SKM-1 (cell line): ENCODE measurements around the gene NDUFA5.
A peak's percentile ranks its signal among the peaks of the same experiment; 100 is the strongest.
"Not testable (repeated sequence)": the region's sequence is repeated elsewhere in the genome, so short reads cannot be mapped to it uniquely, and the experiment has no call there.

Source experiments
- DNase-seq: peaks from one replicate; lab custom pipeline; 2025; ENCODE audit not compliant: unreplicated experiment; lab: John Stamatoyannopoulos, UW

The NDUFA5 gene

GRCh38 chr7:123558289-123558874 is 764 bp upstream of the NDUFA5 start:
- no peak for DNase-seq

DNA sequence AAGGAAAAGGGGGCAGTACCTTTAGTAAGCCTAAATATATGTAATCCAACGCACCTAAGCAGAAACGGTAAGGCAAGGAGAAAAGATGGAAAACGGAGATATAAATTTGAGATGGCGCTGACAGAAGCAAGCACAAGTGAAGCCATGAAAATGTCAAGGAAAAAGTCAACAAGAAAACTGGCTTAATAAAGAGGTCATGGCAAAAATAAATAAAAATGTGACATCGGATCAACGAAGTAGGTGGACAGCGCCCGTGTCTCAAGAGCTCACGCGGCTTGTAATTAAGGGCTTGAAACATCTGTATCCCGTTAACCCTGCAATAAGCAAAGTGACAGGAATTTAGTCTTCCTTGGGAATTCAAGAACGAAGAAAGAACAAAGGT is 611 bp downstream of the NDUFA5 start:
- DNase-seq = no peak

DNA sequence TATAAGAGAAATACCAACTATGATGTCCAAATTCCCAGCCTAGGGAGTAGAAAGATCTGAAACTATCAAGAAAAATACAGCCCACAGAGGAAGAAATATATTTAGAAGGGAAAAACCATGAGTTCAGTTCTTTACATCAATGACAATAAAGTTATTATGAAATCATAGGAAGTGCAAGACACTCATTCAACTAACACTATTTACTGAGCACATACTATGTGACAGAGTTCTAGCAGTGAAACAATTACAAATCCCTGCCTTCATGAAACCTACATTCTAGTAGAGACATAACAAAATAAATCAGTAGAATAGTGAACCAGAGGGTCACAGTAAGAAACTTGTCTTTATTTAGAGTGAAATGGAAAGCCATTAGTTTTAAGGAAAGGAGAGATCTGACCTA is 2.1 kb downstream of the NDUFA5 start:
- no peak for DNase-seq

DNA sequence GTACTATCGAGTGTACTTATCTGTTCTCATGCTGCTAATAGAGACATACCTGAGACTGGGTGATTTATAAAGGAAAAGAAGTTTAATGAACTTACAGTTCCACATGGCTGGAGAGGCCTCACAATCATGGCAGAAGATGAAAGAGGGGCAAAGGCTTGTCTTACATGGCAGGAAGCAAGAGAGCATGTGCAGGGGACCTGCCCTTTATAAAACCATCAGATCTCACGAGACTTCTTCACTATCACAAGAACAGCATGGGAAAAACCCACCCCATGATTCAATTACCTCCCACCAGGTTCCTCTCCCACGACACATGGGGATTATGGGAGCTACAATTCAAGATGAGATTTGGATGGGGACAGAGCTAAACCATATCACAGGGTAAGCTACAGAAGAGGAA is 4.5 kb downstream of the NDUFA5 start:
- DNase-seq = no peak

DNA sequence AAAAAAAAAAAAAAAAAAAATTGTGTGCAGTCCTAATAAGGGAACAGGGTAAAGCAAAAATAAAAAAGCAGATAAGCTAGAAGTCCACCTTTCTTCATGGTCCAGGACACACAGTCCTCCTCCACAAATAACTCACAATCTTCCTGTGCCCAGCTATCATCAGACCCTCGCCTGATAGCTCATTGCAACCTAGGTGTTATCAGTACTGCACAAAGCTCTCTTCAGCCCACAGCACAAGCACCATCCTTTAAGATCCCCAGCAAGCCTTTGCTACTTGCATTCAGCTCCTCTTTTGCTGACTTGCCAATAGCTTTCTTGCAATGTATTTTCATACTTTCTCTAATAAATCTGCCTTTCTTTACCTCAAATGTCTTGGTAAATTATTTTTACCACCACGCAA is 5.0 kb downstream of the NDUFA5 start:
- no peak for DNase-seq

DNA sequence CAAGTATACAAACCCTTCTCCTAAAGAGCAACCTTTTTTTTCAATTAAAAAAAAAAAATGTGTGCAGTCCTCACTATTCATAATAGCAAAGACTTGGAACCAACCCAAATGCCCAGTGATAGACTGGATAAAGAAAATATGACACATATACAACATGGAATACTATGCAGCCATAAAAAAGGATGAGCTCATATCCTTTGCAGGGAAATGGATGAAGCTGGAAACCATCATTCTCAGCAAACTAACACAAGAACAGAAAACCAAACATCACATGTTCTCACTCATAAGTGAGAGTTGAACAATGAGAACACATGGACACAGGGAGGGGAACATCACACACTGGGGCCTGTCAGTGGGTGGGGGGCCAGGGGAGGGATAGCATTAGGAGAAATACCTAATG is 5.5 kb downstream of the NDUFA5 start:
- DNase-seq = not testable (repeated sequence)

DNA sequence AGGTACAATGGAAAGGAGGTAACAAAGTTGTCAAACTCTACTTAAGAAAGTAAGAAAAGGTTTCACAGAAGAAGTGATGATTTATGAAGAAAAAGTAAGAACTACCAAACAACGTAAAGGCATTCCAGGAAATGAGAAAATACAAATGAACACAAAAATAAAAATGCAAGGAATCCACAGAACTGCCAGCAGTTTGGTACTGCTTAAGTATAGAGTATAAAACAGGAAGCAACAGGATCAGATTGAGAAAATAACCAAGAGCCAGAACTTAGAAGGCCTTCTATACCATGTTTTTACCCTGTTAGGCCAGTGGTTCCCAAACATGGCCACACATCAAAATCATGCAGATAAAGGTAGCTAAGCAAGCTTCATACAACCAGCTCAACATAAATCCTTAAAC is 9.2 kb downstream of the NDUFA5 start:
- no peak for DNase-seq

- no peak for DNase-seq
These were observed 17.7 kb downstream of the NDUFA5 start for GRCh38 chr7:123539871-123540270.

DNA sequence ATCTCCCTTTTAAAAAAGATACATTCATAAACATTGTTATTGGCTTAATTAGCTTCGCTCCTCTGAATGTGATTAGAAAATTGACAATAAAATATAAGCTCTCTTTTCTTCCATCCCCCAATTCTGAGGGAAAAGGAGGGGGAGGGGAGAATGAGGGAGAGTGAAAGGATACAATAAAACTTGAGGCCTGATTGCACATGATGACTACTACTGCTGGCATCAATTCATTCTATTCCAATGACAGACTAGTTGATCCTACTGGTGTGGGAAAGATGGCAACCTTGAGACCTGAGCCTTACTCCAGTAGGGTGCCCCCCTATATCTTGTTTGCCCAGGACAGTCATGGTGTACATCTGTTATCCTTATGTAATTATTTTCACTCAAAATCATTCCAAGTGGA is 18.7 kb downstream of the NDUFA5 start:
- no peak for DNase-seq

DNA sequence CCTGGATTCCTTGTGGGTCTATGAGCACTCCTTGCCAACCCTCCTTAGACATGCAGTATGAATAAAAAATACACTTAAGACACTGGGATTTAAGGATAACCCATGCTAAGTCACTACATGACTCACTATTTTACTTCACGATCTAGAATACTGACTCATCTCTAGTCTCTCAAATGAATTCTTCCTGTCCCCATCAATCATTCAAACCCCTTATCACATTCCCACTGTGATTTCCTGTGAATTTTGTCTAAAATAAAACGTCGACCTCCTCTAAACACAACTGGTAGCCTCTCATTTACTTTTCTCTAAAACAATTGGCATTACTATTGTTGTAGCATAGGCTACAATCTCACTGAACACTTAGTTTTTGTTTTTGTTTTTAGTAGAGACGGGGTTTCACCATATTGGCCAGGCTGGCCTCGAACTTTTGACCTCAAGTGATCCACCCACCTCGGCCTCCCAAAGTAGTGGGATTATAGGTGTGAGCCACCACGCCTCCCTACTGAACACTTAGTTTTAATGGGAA is 19.4 kb downstream of the NDUFA5 start:
- no peak for DNase-seq

DNA sequence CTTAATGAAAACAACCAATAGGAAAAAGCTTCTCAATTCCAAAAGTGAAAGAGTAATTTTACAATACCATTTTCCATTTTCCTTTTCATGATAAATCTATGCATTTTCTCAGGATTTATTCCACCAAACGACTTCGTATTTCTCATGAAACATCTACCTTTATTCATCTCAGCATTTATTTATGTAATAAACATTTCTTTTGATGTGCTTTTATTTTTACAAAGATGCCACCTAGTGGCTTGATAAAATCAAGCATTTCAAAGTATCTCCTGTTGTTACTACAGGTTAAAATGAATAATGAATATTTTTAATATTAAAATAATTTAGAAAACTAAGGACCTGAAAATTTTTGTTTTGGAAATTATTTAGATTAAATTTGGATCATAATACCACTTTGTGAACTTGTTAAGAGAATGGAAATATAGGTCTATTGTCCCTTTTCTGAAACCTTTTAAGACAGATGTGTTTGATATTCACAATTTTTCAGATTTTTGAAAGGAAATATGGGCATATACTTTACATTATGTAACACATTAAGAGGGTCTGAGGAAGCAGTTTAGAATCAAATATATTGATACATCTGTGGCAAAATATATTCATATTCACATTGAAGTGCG is 20.5 kb downstream of the NDUFA5 start:
- no peak for DNase-seq

- DNase-seq = no peak
These were observed 22.1 kb downstream of the NDUFA5 start for GRCh38 chr7:123535517-123535916.

GRCh38 chr7:123534383-123535260 is 23.0 kb downstream of the NDUFA5 start, which contains the start of gene IQUB:
TSS of gene IQUB (minus strand) at chr7:123534595. CDS start at chr7:123512340, 22,255 bp downstream.
- DNase-seq = peak; percentile 93

DNA sequence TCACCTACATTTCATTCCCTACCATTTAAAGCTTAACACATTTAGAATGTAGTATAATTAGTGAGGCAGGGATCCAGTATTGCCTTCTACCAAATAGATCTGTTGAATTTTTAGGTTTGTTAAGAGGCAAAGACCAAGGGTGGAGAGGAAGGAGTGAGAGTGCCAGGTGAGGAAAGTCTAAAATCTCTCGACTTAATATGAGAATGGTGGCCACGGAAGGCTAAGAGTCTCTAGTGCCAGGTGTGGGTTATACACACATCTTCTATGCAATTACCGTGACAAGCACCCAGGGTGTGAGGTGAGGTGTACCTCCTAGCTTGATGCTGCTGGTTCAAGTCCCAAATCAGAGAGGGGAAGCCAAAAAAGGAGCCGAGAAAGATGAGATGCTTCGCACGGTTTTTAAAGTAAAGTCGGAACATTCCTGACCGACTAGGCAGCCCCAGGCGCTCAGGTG is 23.7 kb downstream of the NDUFA5 start:
- DNase-seq = no peak

- DNase-seq = no peak
These were observed 24.1 kb downstream of the NDUFA5 start for GRCh38 chr7:123533553-123533917.

DNA sequence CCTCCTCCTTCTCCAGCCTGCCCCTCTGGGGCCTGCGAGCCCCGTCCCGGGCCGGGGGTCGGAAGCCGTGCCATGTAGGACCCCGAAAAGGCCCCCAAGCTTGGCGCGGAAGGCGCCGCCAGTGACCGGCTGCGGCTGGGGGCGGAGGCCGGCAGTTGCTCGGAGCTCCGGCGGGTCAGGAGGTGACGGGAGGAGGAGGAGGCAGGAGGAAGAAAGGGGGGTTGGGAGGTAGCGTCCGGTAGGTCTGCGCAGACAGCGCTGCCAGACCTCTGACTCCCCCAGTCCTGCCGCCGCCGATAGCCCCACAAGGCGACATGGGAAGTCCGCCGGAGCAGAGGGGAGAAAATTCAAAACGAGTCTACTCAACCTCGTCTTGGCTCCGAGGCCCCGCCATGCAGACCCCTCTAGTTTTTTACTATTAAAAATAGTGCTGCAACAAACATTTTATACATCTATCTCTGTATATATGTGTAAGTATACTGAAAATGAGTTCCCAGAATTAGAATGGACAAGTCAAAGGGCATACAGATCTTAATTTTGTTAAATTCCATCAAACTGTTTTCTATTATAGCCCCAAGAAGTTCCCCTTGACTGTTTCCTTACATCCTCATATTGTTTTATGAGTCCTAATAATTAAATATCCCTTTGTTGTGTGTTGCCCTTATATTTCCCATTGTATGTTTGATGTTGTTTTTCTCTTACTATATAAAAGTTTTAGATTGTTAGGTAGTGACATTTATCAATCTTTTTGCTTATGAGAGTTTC is 24.6 kb downstream of the NDUFA5 start:
- peak; percentile 12 for DNase-seq

GRCh38 chr7:123532343-123532742 is 25.3 kb downstream of the NDUFA5 start:
- DNase-seq = not testable (repeated sequence)

- not testable (repeated sequence) for DNase-seq
These were observed 27.5 kb downstream of the NDUFA5 start for GRCh38 chr7:123530035-123530591.

GRCh38 chr7:123528265-123528664 is 29.4 kb downstream of the NDUFA5 start:
- no peak for DNase-seq

- not testable (repeated sequence) for DNase-seq
These were observed 29.8 kb downstream of the NDUFA5 start for GRCh38 chr7:123527712-123528225.
